Gastrocnemius medialis (tissue), 4 donors: ENCODE data around the gene VOPP1. TPM values are rescaled to one million over a fixed set of nuclear protein-coding genes. Genes with fewer than 3 reads are reported as not detected.

Source experiments
- ATAC-seq, 2 donors: fragments of 150-250 bp; one replicate each; pipeline ENCODE4 v1.9.1; 2016
- DNase-seq, 2 donors: peaks; one replicate each; pipeline ENCODE4 v3.0.0-alpha.2; 2019
- H3K27ac ChIP-seq, 4 donors: fragments of 200-600 bp; sonication (generic); 1 replicate in 1 of 4; 2 replicates in 3 of 4; pipeline ENCODE4 v1.5.1; 2016 to 2018; ENCODE audit warnings: mild to moderate bottlenecking in 2 of 4, moderate library complexity in 1 of 4
- H3K27me3 ChIP-seq, 3 donors: fragments of 200-600 bp; sonication (generic) in 2 of 3; 1 replicate in 1 of 3; 2 replicates in 2 of 3; pipeline versions ENCODE4 v1.5.1 to v1.6.0; 2016 to 2019; ENCODE audit warnings: mild to moderate bottlenecking in 1 of 3, moderate library complexity in 1 of 3
- H3K36me3 ChIP-seq, 2 donors: fragments of 200-600 bp; sonication (generic) in 1 of 2; one replicate each; pipeline ENCODE4 v1.5.1; 2017 to 2018
- H3K4me1 ChIP-seq, 2 donors: fragments of 200-600 bp; sonication (generic) in 1 of 2; one replicate each; pipeline ENCODE4 v1.5.1; 2016 to 2017; ENCODE audit warnings: mild to moderate bottlenecking in 2 of 2
- H3K4me3 ChIP-seq, 4 donors: fragments of 200-600 bp; sonication (generic) in 3 of 4; 1 replicate in 1 of 4; 2 replicates in 3 of 4; pipeline ENCODE4 v1.5.1; 2016 to 2019; ENCODE audit warnings: mild to moderate bottlenecking in 2 of 4
- H3K9me3 ChIP-seq, 3 donors: fragments of 200-600 bp; sonication (generic) in 2 of 3; 1 replicate in 1 of 3; 2 replicates in 2 of 3; pipeline ENCODE4 v1.5.1; 2016 to 2019
- CTCF ChIP-seq, 5 experiments: fragments of 450-650 bp in 3 of 5; fragments of 200-600 bp in 2 of 5; sonication (generic) in 2 of 5; IDR thresholded peaks in 4 of 5; conservative IDR thresholded peaks in 1 of 5; 1 replicate in 4 of 5; 2 replicates in 1 of 5; pipeline ENCODE4 v1.5.1; 2016 to 2019; ENCODE audit warnings: antibody characterized with exemption in 5 of 5, mild to moderate bottlenecking in 3 of 5, moderate library complexity in 3 of 5
- POLR2A ChIP-seq, 2 donors: fragments of 450-650 bp; IDR thresholded peaks; one replicate each; pipeline ENCODE4 v1.6.1; 2017; ENCODE audit warnings: antibody characterized with exemption in 2 of 2, mild to moderate bottlenecking in 2 of 2, moderate library complexity in 2 of 2
- in situ Hi-C, 4 donors: fragments of 200-750 bp; cut with MboI; loops; one replicate each; pipeline versions ENCODE4 v1.15.0 to v1.8.0; 2017; ENCODE audit warnings: low sequenced_read_pairs in 4 of 4
- intact Hi-C: fragments of 100-400 bp; cut with DNase I; formaldehyde crosslinking; loops from one replicate; pipeline ENCODE4 v1.15.1; 2023; ENCODE audit warnings: low total_unique reads
- total RNA-seq, 4 donors: library from RNA; depleted of rRNA; stranded (reverse); fragments of >200 nt; gene quantifications; one replicate each; pipeline versions ENCODE4 v1.1.0 to v1.2.3, GENCODE V29; 2016

Gene VOPP1
- total RNA-seq, 4 donors from 2014 or later: 17.3 to 27.9 (median 26.5) TPM

GRCh38 chr7:55493408-55493807, 78.9 kb downstream of the VOPP1 start:
- intact Hi-C loops: no loop called here
- TF ChIP-seq CTCF (IDR thresholded peaks at IDR 0.05 in 4 of 5, conservative IDR thresholded peaks at IDR 0.05 in 1 of 5): no peak
- Histone ChIP-seq H3K9me3 (no peaks in the 10 kb centered on the region), H3K27me3 (no peaks in the 10 kb centered on the region), H3K36me3 (peaks cover 0 to 26% of the 10 kb centered on the region in 2 donors), H3K4me1 (peaks cover 0 to 14% of the 10 kb centered on the region in 2 donors), H3K27ac (no peak overlapping the region), H3K4me3 (no peak overlapping the region)
- ATAC-seq: peak; percentile 77 to 84
- DNase-seq: no peak
- in situ Hi-C loops: no loop called here

- ATAC-seq (no peak), DNase-seq (no peak)
- intact Hi-C loops (no loop called here), in situ Hi-C loops (no loop called here)
- peaks cover 0 to 26% of the 10 kb centered on the region in 2 donors for H3K36me3 ChIP-seq
- H3K27ac ChIP-seq: no peak overlapping the region
- H3K27me3 ChIP-seq: no peaks in the 10 kb centered on the region
- H3K4me1 ChIP-seq: peaks cover 0 to 14% of the 10 kb centered on the region in 2 donors
- H3K4me3 ChIP-seq: no peak overlapping the region
- H3K9me3 ChIP-seq: no peaks in the 10 kb centered on the region
- TF ChIP-seq POLR2A (IDR thresholded peaks at IDR 0.05) (no peak), CTCF (IDR thresholded peaks at IDR 0.05 in 4 of 5, conservative IDR thresholded peaks at IDR 0.05 in 1 of 5) (no peak)
Measured at GRCh38 chr7:55491346-55491745, 81.0 kb downstream of the VOPP1 start.

GRCh38 chr7:55490099-55490498, 82.2 kb downstream of the VOPP1 start:
- in situ Hi-C loops (no loop called here), intact Hi-C loops (no loop called here)
- no peak for ATAC-seq
- Histone ChIP-seq H3K4me1 (peaks cover 0 to 6% of the 10 kb centered on the region in 2 donors), H3K9me3 (no peaks in the 10 kb centered on the region), H3K27ac (no peak overlapping the region), H3K4me3 (no peak overlapping the region), H3K36me3 (peaks cover 0 to 26% of the 10 kb centered on the region in 2 donors), H3K27me3 (no peaks in the 10 kb centered on the region)
- TF ChIP-seq POLR2A (IDR thresholded peaks at IDR 0.05) (no peak), CTCF (IDR thresholded peaks at IDR 0.05 in 4 of 5, conservative IDR thresholded peaks at IDR 0.05 in 1 of 5) (no peak)
- no peak for DNase-seq

- peaks cover 0 to 6% of the 10 kb centered on the region in 2 donors for H3K4me1 ChIP-seq
- peaks cover 0 to 26% of the 10 kb centered on the region in 2 donors for H3K36me3 ChIP-seq
- no peak for ATAC-seq
- intact Hi-C loops (no loop called here), in situ Hi-C loops (no loop called here)
- H3K4me3 ChIP-seq: no peak overlapping the region
- H3K27ac ChIP-seq: no peak overlapping the region
- DNase-seq: no peak
- no peaks in the 10 kb centered on the region for H3K27me3 ChIP-seq
- TF ChIP-seq POLR2A (IDR thresholded peaks at IDR 0.05): no peak
- TF ChIP-seq CTCF (IDR thresholded peaks at IDR 0.05 in 4 of 5, conservative IDR thresholded peaks at IDR 0.05 in 1 of 5): no peak
- no peaks in the 10 kb centered on the region for H3K9me3 ChIP-seq
Measured at GRCh38 chr7:55489552-55489951, 82.8 kb downstream of the VOPP1 start.

- Histone ChIP-seq H3K36me3 (peaks cover 0 to 26% of the 10 kb centered on the region in 2 donors), H3K4me3 (no peak overlapping the region), H3K9me3 (no peaks in the 10 kb centered on the region), H3K4me1 (peaks cover 0 to 6% of the 10 kb centered on the region in 2 donors), H3K27me3 (no peaks in the 10 kb centered on the region), H3K27ac (no peak overlapping the region)
- ATAC-seq (no peak), DNase-seq (no peak)
- no peak for TF ChIP-seq POLR2A (IDR thresholded peaks at IDR 0.05)
- TF ChIP-seq CTCF (IDR thresholded peaks at IDR 0.05 in 4 of 5, conservative IDR thresholded peaks at IDR 0.05 in 1 of 5): no peak
- in situ Hi-C loops: no loop called here
- intact Hi-C loops: no loop called here
Measured at GRCh38 chr7:55488804-55489340, 83.4 kb downstream of the VOPP1 start.
